Osteocyte (in vitro differentiated cells): Measurements from ENCODE around the gene ATP6V0D1. TPM values are rescaled to one million over a fixed set of nuclear protein-coding genes. Genes with fewer than 3 reads are reported as not detected.
A peak's percentile ranks its signal among the peaks of the same experiment; 100 is the strongest.

Experiments
- DNase-seq: peaks from one replicate; pipeline ENCODE4 v3.0.0; 2021; ENCODE audit warnings: mixed read lengths; ENCODE audit not compliant: unreplicated experiment; ENCODE audit errors: extremely low spot score
- H3K27ac Mint-ChIP-seq: one replicate; pipeline ENCODE4 v1.8.0; 2021; ENCODE audit warnings: mild to moderate bottlenecking, mixed read lengths; ENCODE audit not compliant: unreplicated experiment
- H3K27me3 Mint-ChIP-seq: one replicate; pipeline ENCODE4 v1.8.0; 2021; ENCODE audit warnings: mixed read lengths; ENCODE audit not compliant: unreplicated experiment
- H3K36me3 Mint-ChIP-seq: one replicate; pipeline ENCODE4 v1.8.0; 2021; ENCODE audit warnings: mixed read lengths; ENCODE audit not compliant: unreplicated experiment
- H3K4me1 Mint-ChIP-seq: one replicate; pipeline ENCODE4 v1.8.0; 2021; ENCODE audit warnings: mixed read lengths; ENCODE audit not compliant: unreplicated experiment
- H3K4me3 Mint-ChIP-seq: one replicate; pipeline ENCODE4 v1.8.0; 2021; ENCODE audit warnings: mild to moderate bottlenecking, moderate library complexity, mixed read lengths; ENCODE audit not compliant: unreplicated experiment
- H3K9me3 Mint-ChIP-seq: one replicate; pipeline ENCODE4 v1.8.0; 2021; ENCODE audit warnings: mixed read lengths; ENCODE audit not compliant: unreplicated experiment
- total RNA-seq: library from RNA; stranded (reverse); gene quantifications from 2 replicates; pipeline ENCODE4 v1.2.1, GENCODE V29; 2021
- TF ChIP-seq, protein P1 (sequence below): fragments of 200-600 bp; sonication (generic); IDR thresholded peaks from 2 replicates; pipeline ENCODE4 v1.5.0; 2021; ENCODE audit warnings: antibody characterized with exemption, mild to moderate bottlenecking, moderate library complexity

Gene ATP6V0D1
- total RNA-seq, 1 donor from 2014 or later: 116 TPM

DNA sequence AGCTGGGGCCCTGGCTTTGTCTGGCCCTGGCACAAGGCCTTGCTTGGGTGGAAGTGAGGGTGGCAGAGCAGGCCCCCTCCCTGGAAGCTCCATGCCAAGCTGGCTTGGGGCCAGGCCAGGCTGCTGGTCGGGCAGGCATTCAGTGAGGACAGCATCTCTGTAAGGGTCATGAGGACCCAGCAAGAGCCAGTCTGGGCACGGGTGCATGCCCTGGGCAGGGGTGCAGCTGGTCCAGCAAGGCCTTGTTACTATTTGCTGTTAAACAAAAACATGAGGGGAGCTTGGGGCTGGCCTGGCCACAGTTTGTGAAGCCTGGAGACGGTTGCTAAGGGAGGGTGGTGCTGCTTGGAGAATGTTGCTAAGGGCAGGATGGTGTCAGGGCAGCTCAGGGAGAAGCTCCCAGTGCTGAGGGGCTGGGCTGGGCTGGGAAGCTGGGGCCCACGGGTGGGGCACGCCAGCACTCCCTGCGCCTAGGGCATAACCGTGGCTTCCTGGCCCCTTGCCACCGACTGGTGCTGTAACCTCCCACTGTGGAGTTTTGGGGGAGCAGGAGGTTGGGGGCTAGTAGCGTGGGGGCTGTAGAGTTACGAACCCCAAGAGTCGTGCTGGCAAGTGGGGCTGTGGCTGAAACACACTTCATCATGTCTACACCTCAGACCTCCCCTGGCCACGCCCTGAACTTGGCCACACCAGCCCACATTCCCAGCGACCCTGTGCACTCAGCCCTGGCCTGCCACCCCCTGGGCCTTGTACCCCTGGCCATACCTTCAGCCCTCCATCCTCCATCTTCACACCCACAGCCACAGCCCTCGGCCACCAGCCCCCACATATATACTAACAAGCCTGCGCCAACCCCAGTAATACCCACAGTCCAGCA lies 89.3 kb downstream of the ATP6V0D1 start:
- Mint-ChIP-seq H3K4me1 (peaks cover 26% of the 10 kb centered on the region), H3K36me3 (no peaks in the 10 kb centered on the region), H3K27me3 (peaks cover 5% of the 10 kb centered on the region), H3K4me3 (no peak overlapping the region), H3K27ac (no peak overlapping the region), H3K9me3 (no peaks in the 10 kb centered on the region)
- TF ChIP-seq, protein P1, sequence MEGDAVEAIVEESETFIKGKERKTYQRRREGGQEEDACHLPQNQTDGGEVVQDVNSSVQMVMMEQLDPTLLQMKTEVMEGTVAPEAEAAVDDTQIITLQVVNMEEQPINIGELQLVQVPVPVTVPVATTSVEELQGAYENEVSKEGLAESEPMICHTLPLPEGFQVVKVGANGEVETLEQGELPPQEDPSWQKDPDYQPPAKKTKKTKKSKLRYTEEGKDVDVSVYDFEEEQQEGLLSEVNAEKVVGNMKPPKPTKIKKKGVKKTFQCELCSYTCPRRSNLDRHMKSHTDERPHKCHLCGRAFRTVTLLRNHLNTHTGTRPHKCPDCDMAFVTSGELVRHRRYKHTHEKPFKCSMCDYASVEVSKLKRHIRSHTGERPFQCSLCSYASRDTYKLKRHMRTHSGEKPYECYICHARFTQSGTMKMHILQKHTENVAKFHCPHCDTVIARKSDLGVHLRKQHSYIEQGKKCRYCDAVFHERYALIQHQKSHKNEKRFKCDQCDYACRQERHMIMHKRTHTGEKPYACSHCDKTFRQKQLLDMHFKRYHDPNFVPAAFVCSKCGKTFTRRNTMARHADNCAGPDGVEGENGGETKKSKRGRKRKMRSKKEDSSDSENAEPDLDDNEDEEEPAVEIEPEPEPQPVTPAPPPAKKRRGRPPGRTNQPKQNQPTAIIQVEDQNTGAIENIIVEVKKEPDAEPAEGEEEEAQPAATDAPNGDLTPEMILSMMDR: no peak
- DNase-seq: no peak

- H3K4me3 Mint-ChIP-seq: no peak overlapping the region
- no peaks in the 10 kb centered on the region for H3K36me3 Mint-ChIP-seq
- DNase-seq: no peak
- no peaks in the 10 kb centered on the region for H3K9me3 Mint-ChIP-seq
- TF ChIP-seq, protein P1: no peak
- peaks cover 22% of the 10 kb centered on the region for H3K4me1 Mint-ChIP-seq
- H3K27ac Mint-ChIP-seq: peak overlapping the region; percentile 52
- H3K27me3 Mint-ChIP-seq: peaks cover 11% of the 10 kb centered on the region
These were observed 90.0 kb downstream of the ATP6V0D1 start for GRCh38 chr16:67390816-67391423.

- Mint-ChIP-seq H3K9me3 (no peaks in the 10 kb centered on the region), H3K36me3 (no peaks in the 10 kb centered on the region), H3K4me1 (peaks cover 17% of the 10 kb centered on the region), H3K27ac (no peak overlapping the region), H3K27me3 (peaks cover 19% of the 10 kb centered on the region), H3K4me3 (no peak overlapping the region)
- TF ChIP-seq, protein P1: no peak
- DNase-seq: no peak
These were observed 90.8 kb downstream of the ATP6V0D1 start for GRCh38 chr16:67389911-67390815.

- H3K4me1 Mint-ChIP-seq: peaks cover 10% of the 10 kb centered on the region
- H3K9me3 Mint-ChIP-seq: no peaks in the 10 kb centered on the region
- DNase-seq: peak; percentile 62
- peaks cover 32% of the 10 kb centered on the region for H3K27me3 Mint-ChIP-seq
- TF ChIP-seq, protein P1: no peak
- H3K36me3 Mint-ChIP-seq: no peaks in the 10 kb centered on the region
- H3K4me3 Mint-ChIP-seq: no peak overlapping the region
- H3K27ac Mint-ChIP-seq: no peak overlapping the region
These were observed 92.4 kb downstream of the ATP6V0D1 start for GRCh38 chr16:67388591-67388990.
